SJSA1 (cell line): Measurements from ENCODE around the gene ANOS1. TPM values are rescaled to one million over a fixed set of nuclear protein-coding genes. Genes with fewer than 3 reads are reported as not detected.
"Not testable (repeated sequence)": the region's sequence is repeated elsewhere in the genome, so short reads cannot be mapped to it uniquely, and the experiment has no call there.

Experiments
- DNase-seq, 2 experiments: peaks; one replicate each; pipeline ENCODE4 v3.0.0-alpha.2; 2015 to 2020; ENCODE audit warnings: low spot score in 2 of 2, low read depth in 1 of 2
- H3K27ac ChIP-seq: fragments of 250-450 bp; sonication (Bioruptor Pico); 2 replicates; pipeline ENCODE4 v1.5.1; 2020; ENCODE audit warnings: mild to moderate bottlenecking, moderate library complexity
- H3K27me3 ChIP-seq: fragments of 250-450 bp; sonication (Bioruptor Pico); replicated peaks from 2 replicates; pipeline ENCODE4 v1.5.1; 2020; ENCODE audit warnings: mild to moderate bottlenecking, moderate library complexity
- H3K36me3 ChIP-seq: fragments of 250-450 bp; sonication (Bioruptor Pico); 2 replicates; pipeline ENCODE4 v1.5.1; 2020; ENCODE audit warnings: mild to moderate bottlenecking
- H3K4me1 ChIP-seq: fragments of 250-450 bp; sonication (Bioruptor Pico); replicated peaks from 2 replicates; pipeline ENCODE4 v1.6.1; 2021; ENCODE audit warnings: mild to moderate bottlenecking
- H3K4me3 ChIP-seq: fragments of 250-450 bp; sonication (Bioruptor Pico); 2 replicates; pipeline ENCODE4 v1.5.1; 2020; ENCODE audit warnings: mild to moderate bottlenecking
- H3K9me3 ChIP-seq: fragments of 250-450 bp; sonication (Bioruptor Pico); replicated peaks from 2 replicates; pipeline ENCODE4 v1.5.1; 2020; ENCODE audit warnings: mild to moderate bottlenecking
- total RNA-seq: library from RNA; depleted of rRNA; stranded (reverse); fragments of >200 nt; shearing (Covaris generic); gene quantifications from 2 replicates; pipeline ENCODE4 v1.2.3, GENCODE V29; 2014; rRNA removed

Gene ANOS1
- total RNA-seq, 1 experiment from 2014 or later = 9.3 TPM

GRCh38 chrX:8504451-8504850 lies 227.5 kb downstream of the ANOS1 start:
- peak; percentile 67 to 73 for DNase-seq
- Histone ChIP-seq H3K27me3 (no peaks in the 10 kb centered on the region), H3K4me1 (peaks cover 13% of the 10 kb centered on the region), H3K9me3 (no peaks in the 10 kb centered on the region), H3K36me3 (no peaks in the 10 kb centered on the region), H3K4me3 (no peak overlapping the region), H3K27ac (peak overlapping the region; percentile 95)

- H3K27ac ChIP-seq, H3K27me3 ChIP-seq, DNase-seq, H3K9me3 ChIP-seq, H3K36me3 ChIP-seq, H3K4me3 ChIP-seq: not testable (repeated sequence)
- peaks cover 13% of the 10 kb centered on the region for H3K4me1 ChIP-seq
Observed at GRCh38 chrX:8502101-8502500, 229.8 kb downstream of the ANOS1 start.

GRCh38 chrX:8500203-8500602 lies 231.7 kb downstream of the ANOS1 start:
- Histone ChIP-seq H3K4me1 (peaks cover 11% of the 10 kb centered on the region), H3K9me3 (no peaks in the 10 kb centered on the region), H3K27me3 (no peaks in the 10 kb centered on the region), H3K36me3 (no peaks in the 10 kb centered on the region), H3K27ac (no peak overlapping the region), H3K4me3 (no peak overlapping the region)
- DNase-seq = no peak

- not testable (repeated sequence) for H3K9me3 ChIP-seq, H3K4me3 ChIP-seq, H3K4me1 ChIP-seq, DNase-seq, H3K27ac ChIP-seq, H3K27me3 ChIP-seq, H3K36me3 ChIP-seq
Observed at GRCh38 chrX:8495036-8495435, 236.9 kb downstream of the ANOS1 start.

DNA sequence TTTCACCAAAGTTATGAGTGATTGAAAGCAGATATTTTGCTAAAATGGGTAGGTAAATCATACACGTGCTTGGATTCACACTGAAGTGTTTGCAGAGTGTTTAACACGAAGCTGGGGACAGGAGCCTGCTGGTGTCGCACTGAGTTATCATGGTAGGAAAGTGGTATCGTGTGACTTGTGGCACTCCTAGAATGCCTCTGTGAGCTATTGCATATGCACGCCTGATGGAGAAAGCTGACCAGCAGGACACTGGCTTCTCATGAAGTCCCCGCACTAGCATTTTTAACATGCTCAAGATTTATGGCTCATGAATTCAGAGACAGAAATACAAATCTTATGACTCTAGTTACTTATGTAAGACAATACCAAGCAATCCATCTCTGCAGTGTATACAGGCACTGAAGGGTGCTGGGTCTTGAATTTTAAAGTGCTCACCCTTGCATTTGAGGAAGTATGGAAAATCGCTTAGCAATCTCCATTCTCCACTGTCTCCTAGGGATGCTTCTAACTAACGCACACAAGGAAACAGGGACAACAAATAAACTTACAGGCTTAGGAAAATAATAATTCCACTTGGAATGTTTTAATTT lies 247.5 kb downstream of the ANOS1 start:
- Histone ChIP-seq H3K4me1 (no peaks in the 10 kb centered on the region), H3K9me3 (no peaks in the 10 kb centered on the region), H3K27me3 (no peaks in the 10 kb centered on the region), H3K4me3 (no peak overlapping the region), H3K36me3 (no peaks in the 10 kb centered on the region), H3K27ac (no peak overlapping the region)
- DNase-seq = no peak

Other genes with a start within 250 kb of the ANOS1 start
- gene FAM9A, start 69.2 kb upstream of the ANOS1 start, total RNA-seq = not detected in 2 replicates